Measurements from ENCODE around the gene NPAS3.

The NPAS3 gene

DNA sequence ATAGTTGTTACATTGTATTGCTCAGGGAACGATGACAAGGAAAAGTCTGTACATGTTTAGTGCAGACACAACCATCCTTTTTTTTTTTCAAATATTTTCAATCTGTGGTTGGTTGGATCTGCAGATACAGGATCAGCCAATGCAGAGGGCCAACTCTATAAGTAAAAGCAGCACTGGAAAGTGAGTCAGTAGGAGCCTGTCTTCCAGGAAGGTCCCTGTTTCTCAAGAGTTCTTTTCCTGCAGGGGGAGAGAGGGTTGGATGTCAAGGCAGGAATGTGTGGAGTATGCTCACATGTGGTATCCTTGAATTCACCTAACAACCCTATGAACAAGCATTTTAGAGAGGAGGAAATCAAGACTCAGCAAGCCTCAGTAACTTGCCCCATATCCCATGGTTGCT, 409.1 kb downstream of the NPAS3 start:
- no peak for DNase-seq

DNA sequence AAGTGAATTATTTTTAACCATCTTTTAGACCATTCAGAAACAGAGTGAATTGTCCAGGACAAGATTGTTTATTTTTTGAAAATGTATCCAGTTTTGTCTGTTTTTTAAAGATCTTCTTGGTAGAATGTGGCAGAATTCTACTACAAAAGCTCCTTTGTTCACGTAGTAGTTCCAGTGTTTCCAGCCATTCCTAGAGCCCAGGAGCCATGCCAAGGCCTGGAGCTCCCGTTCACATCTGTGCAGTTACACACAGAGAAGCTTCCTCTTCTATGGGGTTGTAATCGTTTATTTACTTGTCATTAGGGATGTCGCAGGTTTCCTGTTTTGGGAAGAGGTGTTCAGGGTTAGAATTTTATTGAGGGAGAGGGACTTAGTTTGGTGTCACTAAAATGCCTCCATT, 409.8 kb downstream of the NPAS3 start:
- DNase-seq: no peak

- DNase-seq: no peak
Observed at GRCh38 chr14:33349871-33350270, 411.2 kb downstream of the NPAS3 start.

DNA sequence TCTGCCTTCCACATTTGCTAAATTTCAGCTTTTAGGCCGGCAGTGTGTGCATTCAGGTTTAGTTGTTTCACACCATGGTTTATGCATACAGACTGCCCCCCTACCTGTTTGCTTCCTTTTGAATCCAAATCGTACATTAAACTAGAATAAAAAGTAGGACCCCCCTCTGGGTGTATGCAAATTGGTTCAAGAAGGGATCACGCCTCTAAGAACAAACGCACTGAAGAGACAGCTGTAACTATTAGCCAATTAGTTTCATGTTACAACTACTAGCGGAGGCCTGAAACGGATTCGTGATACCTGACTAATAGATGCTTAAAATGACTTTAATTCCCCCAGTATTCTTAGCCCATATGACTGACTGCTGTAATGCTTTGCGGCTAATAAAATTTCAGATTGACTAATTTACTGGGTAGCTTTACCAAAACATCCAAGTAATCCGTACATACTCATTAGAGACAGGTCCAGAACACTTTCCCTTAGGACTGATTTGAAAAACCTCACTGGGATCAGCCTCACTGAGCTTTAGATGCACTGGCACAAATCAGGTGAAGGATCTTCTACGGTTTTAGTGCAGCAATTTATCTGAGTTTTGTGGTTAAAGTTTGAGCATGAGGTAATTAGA, 411.8 kb downstream of the NPAS3 start:
- no peak for DNase-seq

DNA sequence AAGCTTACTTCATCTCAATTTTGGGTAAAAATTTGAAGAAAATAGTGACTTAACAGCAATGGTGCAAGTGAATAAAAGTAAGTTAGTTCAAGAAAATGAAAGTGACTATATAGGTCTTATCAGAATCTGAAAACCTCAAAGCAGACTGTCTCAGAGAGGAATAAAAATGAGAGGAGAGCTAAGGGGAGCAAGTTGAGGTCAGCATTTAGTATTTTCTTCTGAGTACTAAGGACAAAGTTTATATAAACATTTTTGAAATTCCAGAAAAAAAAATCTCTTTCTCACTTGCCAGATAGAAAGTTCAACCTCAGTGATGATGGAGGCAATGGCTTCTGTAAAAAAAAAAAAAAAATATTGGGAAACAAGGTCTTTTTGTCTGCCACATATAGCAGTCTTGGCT, 414.1 kb downstream of the NPAS3 start:
- DNase-seq: no peak

DNA sequence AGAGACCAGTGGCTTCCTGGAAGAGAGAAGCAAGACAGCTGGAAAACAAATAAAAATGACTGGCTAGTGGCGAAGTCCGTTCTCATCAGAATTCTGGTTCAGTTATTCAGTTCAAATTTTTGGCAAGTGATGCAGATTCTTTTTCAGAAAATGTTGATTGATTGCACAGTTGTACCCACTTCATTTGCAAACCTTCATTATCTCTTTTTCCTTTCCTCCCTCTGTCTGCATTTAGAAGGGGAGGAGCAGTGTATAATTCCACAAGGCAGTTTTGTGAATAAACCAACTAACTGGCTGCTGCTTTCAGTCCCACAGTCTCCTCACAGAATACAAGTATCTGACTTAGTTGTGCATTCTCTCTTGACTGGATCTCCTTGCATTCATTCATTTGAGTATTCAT, 417.5 kb downstream of the NPAS3 start:
- no peak for DNase-seq

DNA sequence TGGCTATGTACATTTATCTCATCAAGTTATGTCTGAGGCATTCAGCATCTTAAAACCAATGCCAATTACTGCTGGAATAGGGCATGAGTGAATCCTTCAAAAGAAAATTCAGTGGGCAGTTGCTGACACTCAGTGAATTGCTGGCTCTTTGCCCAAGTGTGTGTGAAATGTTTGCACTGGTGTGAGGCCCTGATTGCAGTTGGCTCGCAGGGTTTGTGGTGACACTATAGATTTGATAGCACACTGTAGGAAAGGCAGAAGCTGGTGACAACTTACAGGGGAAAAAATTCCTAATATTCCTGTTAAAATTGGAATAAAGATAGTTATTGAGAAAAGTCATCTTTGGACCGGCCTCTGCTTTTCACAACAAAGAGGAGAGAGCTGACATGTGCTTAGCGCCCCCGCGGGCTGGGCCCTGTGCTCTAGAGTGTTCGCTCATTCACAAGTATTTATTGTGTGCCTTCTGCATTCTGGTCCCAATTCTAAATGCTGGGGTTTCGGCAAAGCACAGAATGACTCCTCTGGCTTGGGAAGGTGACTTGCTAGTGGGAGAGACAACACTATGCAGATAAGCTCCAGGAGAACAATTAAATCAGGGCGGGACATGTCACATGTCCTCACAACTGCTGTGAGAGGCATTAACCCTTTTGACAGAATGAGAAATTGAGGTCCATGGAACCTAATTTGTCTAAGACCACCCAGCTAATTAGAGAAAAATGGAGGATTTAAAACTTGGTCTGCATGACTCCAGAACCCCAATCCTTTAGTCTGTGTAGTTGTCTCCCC, 418.7 kb downstream of the NPAS3 start:
- DNase-seq: no peak

DNA sequence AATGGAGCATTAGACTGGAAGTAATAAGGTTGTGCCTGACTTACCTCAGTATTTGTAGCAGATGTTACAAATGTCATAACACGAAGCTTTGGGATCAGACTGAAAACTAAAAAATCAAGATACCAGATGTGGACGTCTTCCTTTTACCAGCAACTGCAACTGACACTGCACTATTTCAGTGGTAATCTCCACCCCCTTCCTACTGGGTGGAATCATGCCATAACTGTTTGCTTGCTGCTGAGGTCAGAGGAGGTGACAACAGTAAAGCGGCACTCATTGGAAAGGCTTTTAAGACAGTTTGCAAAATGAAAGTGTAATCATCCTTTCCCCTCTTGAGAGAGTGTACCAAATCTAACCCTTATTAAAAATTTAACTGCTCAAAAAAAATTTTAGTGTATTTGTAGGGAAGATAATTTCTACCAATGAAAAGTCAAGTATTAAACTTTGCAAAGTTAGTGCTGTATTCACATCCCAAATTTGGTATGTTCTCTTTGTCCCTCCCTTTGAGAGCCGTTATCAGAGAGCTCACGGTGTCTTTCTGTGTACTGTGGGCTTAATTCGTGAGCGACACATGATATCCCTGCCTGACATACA, 420.7 kb downstream of the NPAS3 start:
- no peak for DNase-seq

GRCh38 chr14:33362934-33363333, 424.3 kb downstream of the NPAS3 start:
- no peak for DNase-seq

DNA sequence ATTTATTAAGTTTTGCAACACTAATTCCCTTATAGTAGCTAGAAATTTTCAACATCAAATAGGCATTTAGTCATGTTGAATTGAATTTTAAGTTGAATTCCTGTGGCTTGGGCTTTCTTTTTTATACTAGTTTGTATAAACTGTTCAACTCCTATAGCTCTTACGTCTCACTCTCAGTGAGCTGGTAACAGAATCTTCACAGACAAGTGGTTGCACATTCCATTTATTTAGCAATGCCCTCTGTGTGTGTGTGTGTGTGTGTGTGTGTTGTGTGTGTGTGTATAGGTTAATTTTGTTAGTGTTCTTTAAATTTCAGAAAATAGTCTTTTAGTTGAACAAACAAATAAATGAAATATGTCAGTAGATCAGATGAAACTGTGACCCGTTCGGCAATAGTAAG, 425.0 kb downstream of the NPAS3 start:
- DNase-seq: no peak

DNA sequence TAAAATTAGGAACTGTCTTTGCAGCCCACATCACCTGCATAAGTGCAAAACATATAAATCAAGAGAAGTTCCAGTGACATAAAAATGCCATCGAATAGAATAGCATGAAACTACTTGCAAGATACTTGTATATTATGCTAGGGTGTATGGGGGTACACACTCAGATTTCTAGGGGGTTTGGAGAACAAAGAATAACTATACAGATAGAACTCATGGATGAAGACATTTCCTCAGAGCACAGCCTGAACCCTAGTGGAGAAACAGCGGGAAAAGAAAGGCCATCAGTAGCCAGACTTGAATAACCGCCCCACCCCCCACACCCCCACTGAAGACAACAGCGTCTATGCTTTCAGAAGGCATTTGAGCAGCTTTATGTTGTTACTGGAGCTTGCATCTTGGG, 425.8 kb downstream of the NPAS3 start:
- DNase-seq: no peak

DNA sequence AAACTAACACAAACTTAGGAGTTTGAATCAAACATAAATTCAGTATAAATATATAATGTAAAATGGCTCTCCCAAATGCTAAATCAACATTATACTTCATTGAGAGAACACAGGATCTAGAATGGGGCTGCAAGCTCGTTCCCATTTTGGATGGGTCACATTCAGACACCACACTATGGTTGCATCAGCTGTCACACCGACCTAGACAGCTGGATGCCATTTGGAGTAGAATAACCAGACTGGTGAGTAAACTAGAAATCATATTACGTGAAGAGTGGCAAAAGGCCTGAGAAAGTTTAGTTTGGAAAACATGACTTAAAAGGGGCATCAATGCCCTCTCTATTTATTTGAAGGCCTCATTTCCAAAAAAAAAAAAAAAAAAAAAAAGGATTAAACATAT, 430.4 kb downstream of the NPAS3 start:
- DNase-seq: no peak

GRCh38 chr14:33369972-33370371, 431.3 kb downstream of the NPAS3 start:
- DNase-seq: no peak

DNA sequence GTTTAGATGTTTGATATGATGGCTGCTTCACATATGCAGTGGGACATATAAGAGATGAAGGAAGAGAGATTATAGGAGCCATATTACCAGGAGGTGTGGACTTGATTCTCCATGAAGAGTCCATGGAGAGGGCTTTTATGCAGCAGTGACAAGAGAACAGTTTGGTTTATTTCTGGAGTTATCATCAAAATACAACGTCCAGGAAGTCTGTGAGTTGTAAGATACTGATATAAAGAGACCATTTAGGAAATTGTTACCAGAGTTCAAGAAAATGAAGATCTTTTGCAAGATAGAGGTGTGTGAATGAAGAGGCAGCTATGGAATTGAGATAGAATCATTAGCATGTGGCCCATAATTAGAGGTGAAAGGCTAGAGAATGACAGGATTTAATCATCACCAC, 431.7 kb downstream of the NPAS3 start:
- no peak for DNase-seq

DNA sequence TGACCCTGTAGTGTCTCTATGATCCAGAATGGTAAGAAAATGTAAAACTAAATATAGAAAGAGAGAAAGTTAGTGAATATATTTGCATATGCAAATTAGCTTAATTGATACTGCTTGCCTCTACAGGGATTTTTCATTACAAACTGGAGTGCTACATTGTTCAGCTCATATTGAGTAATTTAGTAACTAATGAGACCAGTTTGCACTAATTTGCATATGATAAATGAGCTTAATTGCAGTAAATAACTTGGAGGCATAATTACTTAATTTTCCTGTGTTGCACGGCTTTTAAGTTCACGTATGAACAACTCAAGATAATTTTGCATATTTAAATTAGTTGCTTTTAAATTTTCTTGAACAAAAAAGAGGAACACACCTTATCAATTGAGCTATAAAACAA, 436.5 kb downstream of the NPAS3 start:
- DNase-seq: no peak

GRCh38 chr14:33375786-33376185, 437.1 kb downstream of the NPAS3 start:
- DNase-seq: no peak

- DNase-seq: no peak
Observed at GRCh38 chr14:33376510-33376909, 437.8 kb downstream of the NPAS3 start.

GRCh38 chr14:33377596-33378390, 439.1 kb downstream of the NPAS3 start:
- no peak for DNase-seq

DNA sequence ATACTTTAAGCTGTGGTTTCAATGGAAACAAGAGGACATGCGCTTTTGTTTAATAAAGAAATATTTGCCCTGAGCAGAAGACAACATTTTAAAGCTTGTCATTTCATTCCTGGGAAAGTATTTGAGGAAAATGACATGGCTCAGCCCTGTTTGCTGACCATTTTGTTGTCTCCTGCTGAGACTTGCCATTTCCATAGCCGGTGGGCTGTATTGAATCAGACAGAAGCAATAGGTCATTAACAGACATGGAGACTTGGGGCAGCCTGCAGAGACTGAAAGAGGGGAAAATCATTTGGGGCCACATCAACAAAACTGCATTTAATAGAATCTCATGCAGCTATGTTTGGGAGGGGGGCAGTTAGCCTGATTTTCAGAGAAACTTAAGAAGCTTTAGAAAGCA, 443.0 kb downstream of the NPAS3 start:
- DNase-seq: no peak

DNA sequence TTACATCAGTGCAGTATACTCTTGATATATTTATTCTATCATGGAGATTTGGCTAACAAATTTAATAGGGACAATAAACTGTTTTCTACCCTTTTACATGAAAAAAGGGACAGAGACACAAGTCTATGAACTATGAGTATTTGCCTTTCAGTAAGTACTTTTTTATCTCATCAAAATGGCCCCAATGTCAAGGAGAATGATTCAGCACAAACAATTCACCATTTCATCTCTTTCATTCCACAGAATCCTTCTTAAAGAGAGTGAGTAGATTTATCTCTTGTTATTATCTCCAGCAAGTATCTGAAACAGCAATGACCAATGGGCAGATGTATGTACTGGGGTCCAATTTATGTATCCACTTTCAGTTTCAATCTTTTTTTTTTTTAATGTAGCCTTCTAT, 447.5 kb downstream of the NPAS3 start:
- no peak for DNase-seq

- DNase-seq: no peak
Observed at GRCh38 chr14:33386781-33387180, 448.1 kb downstream of the NPAS3 start.

DNA sequence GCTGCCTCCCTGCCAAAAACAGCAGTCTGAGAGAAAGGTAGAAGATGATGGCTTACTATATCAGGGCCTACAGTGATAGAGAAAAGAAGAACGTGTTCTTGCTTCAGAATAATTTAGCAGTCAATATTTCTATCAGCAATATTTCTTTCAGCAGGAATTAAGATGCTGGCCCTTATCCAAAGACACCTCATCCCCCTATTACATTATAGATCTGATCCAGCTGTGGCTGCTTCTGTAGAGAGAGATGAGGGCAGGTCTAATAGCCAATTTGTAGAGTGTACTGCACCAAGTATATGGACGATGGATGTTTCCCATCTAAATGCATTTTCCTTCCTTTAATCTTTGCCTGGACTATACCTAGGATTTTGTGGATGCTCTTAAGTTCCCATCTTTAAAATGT, 451.7 kb downstream of the NPAS3 start:
- no peak for DNase-seq

DNA sequence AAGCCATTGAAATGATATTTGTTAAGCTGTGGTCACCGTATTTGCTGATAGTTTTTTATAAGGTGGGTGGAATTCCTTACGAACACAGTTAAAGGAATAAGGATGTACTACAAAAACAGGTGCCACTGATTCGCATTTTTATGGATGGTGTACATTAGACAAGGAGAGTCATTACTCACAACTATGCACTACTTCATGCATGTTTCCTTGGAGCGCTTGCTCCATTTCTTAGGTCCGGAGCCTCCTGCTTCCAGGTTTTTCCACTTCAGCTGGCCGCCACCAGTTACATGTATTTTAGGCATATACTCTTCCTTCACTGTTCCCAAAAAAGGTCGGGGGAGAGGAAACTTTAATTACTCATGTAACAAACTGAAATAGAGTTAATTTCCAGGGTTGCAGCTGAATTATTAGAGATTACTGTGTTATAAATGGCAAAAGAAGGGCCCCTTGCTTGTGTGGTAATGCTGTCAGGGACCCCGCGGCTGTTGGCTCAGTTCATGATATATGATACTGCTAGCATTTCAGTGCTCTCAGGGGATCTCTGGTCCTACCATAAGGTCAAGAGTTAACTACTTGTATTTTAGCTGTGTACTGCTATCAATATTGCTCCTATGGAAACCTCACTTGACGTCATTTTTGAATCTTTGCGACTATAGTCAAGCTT, 454.7 kb downstream of the NPAS3 start:
- DNase-seq: no peak
